AG04450 (cell line): ENCODE results near the gene C1orf52. TPM values are rescaled to one million over a fixed set of nuclear protein-coding genes. Genes with fewer than 3 reads are reported as not detected.
A peak's percentile ranks its signal among the peaks of the same experiment; 100 is the strongest.

Experiments used
- CTCF ChIA-PET: fragments of 300-600, 350-600 bp; formaldehyde crosslinking; extraction: SDS; loops from one replicate; lab custom pipeline; 2022; ENCODE audit warnings: antibody characterized with exemption, inconsistent platforms; lab: Charles Lee
- POLR2A ChIA-PET: fragments of 350-600 bp; formaldehyde crosslinking; extraction: SDS; loops from one replicate; lab custom pipeline; 2021; ENCODE audit warnings: antibody characterized with exemption, inconsistent platforms; lab: Yijun Ruan, JAX
- DNase-seq: peaks from one replicate; pipeline ENCODE4 v3.0.0-alpha.2; 2011; ENCODE audit warnings: low read depth, low spot score
- H3K27ac ChIP-seq: one replicate; pipeline ENCODE4 v1.5.1; 2012; ENCODE audit warnings: low read depth, low read length, control low read depth
- H3K27me3 ChIP-seq: one replicate; pipeline ENCODE4 v1.6.0; 2012; ENCODE audit warnings: low read length; ENCODE audit not compliant: control insufficient read depth, insufficient read depth
- H3K4me3 ChIP-seq: 2 replicates; pipeline ENCODE4 v1.5.1; 2011; ENCODE audit warnings: mild to moderate bottlenecking, low read depth, low read length, control low read depth
- H3K9me3 ChIP-seq: 2 replicates; pipeline ENCODE4 v1.5.1; 2012; ENCODE audit warnings: low read length; ENCODE audit not compliant: control insufficient read depth, insufficient read depth
- CTCF ChIP-seq: IDR thresholded peaks from 2 replicates; pipeline ENCODE4 v1.5.1; 2011; ENCODE audit warnings: low read depth, low read length, control low read depth, inconsistent platforms
- polyA plus RNA-seq: library from polyadenylated mRNA; depleted of rRNA; stranded (reverse); fragments of >200 nt; gene quantifications from 2 replicates; pipeline ENCODE4 v1.2.3, GENCODE V29; 2011

Gene C1orf52
- polyA plus RNA-seq, 1 experiment: 31.2 TPM

- ChIA-PET POLR2A (no interaction called here), CTCF (interaction anchor here (0.7 to 0.8 kb wide), 2 partner anchors 21 to 26 kb away, joined by 3 to 4 read pairs; no protein-coding TSS in a partner anchor)
- no peaks in the 10 kb centered on the region for H3K27me3 ChIP-seq
- DNase-seq: no peak
- peaks cover 16% of the 10 kb centered on the region for H3K9me3 ChIP-seq
- no peak overlapping the region for H3K4me3 ChIP-seq
- TF ChIP-seq CTCF: no peak
- H3K27ac ChIP-seq: no peak overlapping the region
These were observed 21.2 kb upstream of the C1orf52 start for GRCh38 chr1:85280636-85281035.

- Histone ChIP-seq H3K9me3 (peaks cover 11% of the 10 kb centered on the region), H3K4me3 (peak overlapping the region; percentile 52; the same call in 1 of the 2 replicates), H3K27ac (peak overlapping the region; percentile 88), H3K27me3 (no peaks in the 10 kb centered on the region)
- no peak for DNase-seq
- ChIA-PET POLR2A (no interaction called here), CTCF (interaction anchor here (1.4 kb wide), 1 partner anchor 20 kb away, joined by 3 read pairs; the partner anchor contains the start of gene C1orf52)
- TF ChIP-seq CTCF: no peak
These were observed 20.1 kb upstream of the C1orf52 start for GRCh38 chr1:85279458-85280080.

GRCh38 chr1:85278853-85279314 is 19.4 kb upstream of the C1orf52 start:
- no peak for TF ChIP-seq CTCF
- no peaks in the 10 kb centered on the region for H3K27me3 ChIP-seq
- ChIA-PET CTCF (interaction anchor here (1.4 kb wide), 1 partner anchor 19 kb away, joined by 3 read pairs; the partner anchor contains the start of gene C1orf52), POLR2A (no interaction called here)
- DNase-seq: peak; percentile 78
- H3K9me3 ChIP-seq: peaks cover 5% of the 10 kb centered on the region
- peak overlapping the region; percentile 52 for H3K4me3 ChIP-seq
- H3K27ac ChIP-seq: peak overlapping the region; percentile 88

GRCh38 chr1:85277802-85278201 is 18.3 kb upstream of the C1orf52 start:
- Histone ChIP-seq H3K9me3 (no peaks in the 10 kb centered on the region; the same call in 1 of the 2 replicates), H3K4me3 (no peak overlapping the region), H3K27ac (no peak overlapping the region), H3K27me3 (no peaks in the 10 kb centered on the region)
- CTCF ChIA-PET: interaction anchor here (0.6 to 8.3 kb wide), 3 partner anchors 18 to 118 kb away, joined by 4 to 100 read pairs (median 4); partner anchors contain the start of gene C1orf52
- no peak for TF ChIP-seq CTCF
- POLR2A ChIA-PET: interaction anchor here (2.5 kb wide), 1 partner anchor 19 kb away, joined by 11 read pairs; no protein-coding TSS in a partner anchor
- DNase-seq: no peak
